Putamen (tissue), 1 donor: ENCODE data around the gene CISD3.

Experiments used
- DNase-seq: peaks from one replicate; pipeline ENCODE4 v3.0.0-alpha.2; 2016; ENCODE audit warnings: low spot score

CISD3 gene

GRCh38 chr17:38745545-38745944 is 15.4 kb downstream of the CISD3 start:
- no peak for DNase-seq

GRCh38 chr17:38746004-38746848 is 16.1 kb downstream of the CISD3 start:
- DNase-seq, result no peak

- no peak for DNase-seq
Measured at GRCh38 chr17:38746849-38747462, 16.8 kb downstream of the CISD3 start.

GRCh38 chr17:38747463-38748148 is 17.5 kb downstream of the CISD3 start:
- no peak for DNase-seq

GRCh38 chr17:38748149-38748891 is 18.2 kb downstream of the CISD3 start, which contains the start of gene PCGF2:
Gene PCGF2, minus strand, starts transcription at chr17:38748336. Its CDS starts 7,934 bp downstream, at chr17:38740402.
- DNase-seq, result peak; percentile 76

- DNase-seq, result no peak
Measured at GRCh38 chr17:38748892-38749222, 18.7 kb downstream of the CISD3 start.

GRCh38 chr17:38749223-38750043 is 19.3 kb downstream of the CISD3 start:
- DNase-seq, result no peak

GRCh38 chr17:38750044-38750311 is 19.8 kb downstream of the CISD3 start:
- DNase-seq, result no peak

GRCh38 chr17:38750312-38751121 is 20.4 kb downstream of the CISD3 start:
- DNase-seq, result no peak

- DNase-seq, result no peak
Measured at GRCh38 chr17:38751144-38751807, 21.1 kb downstream of the CISD3 start.

GRCh38 chr17:38751808-38752307 is 21.7 kb downstream of the CISD3 start:
- peak; percentile 87 for DNase-seq

- peak; percentile 99 for DNase-seq
Measured at GRCh38 chr17:38752308-38753070, 22.3 kb downstream of the CISD3 start, which contains the start of gene PSMB3. Gene PSMB3, plus strand, starts transcription at chr17:38752741. Its CDS starts 86 bp downstream, at chr17:38752827.

GRCh38 chr17:38753071-38753506 is 22.9 kb downstream of the CISD3 start:
- DNase-seq, result no peak

- no peak for DNase-seq
Measured at GRCh38 chr17:38761612-38762011, 31.5 kb downstream of the CISD3 start.

GRCh38 chr17:38762231-38762630 is 32.1 kb downstream of the CISD3 start:
- no peak for DNase-seq

GRCh38 chr17:38766341-38766740 is 36.2 kb downstream of the CISD3 start:
- DNase-seq, result no peak

GRCh38 chr17:38768417-38768816 is 38.3 kb downstream of the CISD3 start:
- no peak for DNase-seq

- DNase-seq, result no peak
Measured at GRCh38 chr17:38773258-38773657, 43.1 kb downstream of the CISD3 start.

GRCh38 chr17:38777641-38778250 is 47.6 kb downstream of the CISD3 start:
- DNase-seq, result no peak
